GM21381 (cell line): ENCODE results near the gene CEPT1.
A peak's percentile ranks its signal among the peaks of the same experiment; 100 is the strongest.
"Not testable (repeated sequence)": the region's sequence is repeated elsewhere in the genome, so short reads cannot be mapped to it uniquely, and the experiment has no call there.

Source experiments
- ATAC-seq: cut with Tn5 transposase; IDR thresholded peaks from one replicate; pipeline ENCODE4 v1.9.1; 2021; ENCODE audit warnings: mild to moderate bottlenecking, moderate library complexity; ENCODE audit not compliant: unreplicated experiment

The CEPT1 gene

GRCh38 chr1:111208921-111209320 lies 68.9 kb downstream of the CEPT1 start:
- no peak for ATAC-seq

GRCh38 chr1:111209622-111210021 lies 69.6 kb downstream of the CEPT1 start:
- ATAC-seq: no peak

GRCh38 chr1:111211921-111212320 lies 71.9 kb downstream of the CEPT1 start:
- no peak for ATAC-seq

DNA sequence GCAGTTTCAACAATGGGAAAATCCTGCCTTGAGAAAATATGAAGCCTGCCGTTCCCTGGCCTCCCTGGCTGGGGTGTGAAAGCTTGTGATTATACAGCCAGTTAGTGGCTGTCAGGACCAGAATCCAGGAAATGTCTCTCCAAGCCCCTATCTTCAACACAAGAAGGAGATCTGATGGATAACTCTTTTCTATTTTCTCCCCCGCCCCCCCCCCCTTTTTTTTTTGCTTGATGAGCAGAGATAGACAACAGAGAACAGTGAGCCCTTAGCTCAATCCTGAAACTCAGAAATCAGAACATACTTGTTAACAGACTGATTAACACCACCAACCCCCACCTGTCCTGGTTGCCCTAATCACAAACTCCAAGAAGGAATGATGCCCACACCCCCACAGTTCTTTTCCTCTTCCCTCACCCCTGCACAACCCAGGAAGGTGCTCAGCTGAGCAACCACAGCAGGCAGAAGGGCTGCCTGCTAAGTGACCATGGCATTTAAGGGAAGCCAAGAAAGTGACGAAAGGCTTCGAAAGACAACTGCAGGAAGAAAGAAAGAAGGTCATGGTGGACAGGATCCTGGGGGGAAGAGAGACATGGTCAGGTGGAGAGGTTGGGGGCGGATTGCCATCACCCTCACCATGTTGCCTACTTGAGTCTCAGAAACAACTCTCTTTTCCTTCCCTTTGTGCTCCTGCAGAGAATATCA lies 72.8 kb downstream of the CEPT1 start:
- no peak for ATAC-seq

GRCh38 chr1:111213412-111213811 lies 73.4 kb downstream of the CEPT1 start:
- ATAC-seq: no peak

DNA sequence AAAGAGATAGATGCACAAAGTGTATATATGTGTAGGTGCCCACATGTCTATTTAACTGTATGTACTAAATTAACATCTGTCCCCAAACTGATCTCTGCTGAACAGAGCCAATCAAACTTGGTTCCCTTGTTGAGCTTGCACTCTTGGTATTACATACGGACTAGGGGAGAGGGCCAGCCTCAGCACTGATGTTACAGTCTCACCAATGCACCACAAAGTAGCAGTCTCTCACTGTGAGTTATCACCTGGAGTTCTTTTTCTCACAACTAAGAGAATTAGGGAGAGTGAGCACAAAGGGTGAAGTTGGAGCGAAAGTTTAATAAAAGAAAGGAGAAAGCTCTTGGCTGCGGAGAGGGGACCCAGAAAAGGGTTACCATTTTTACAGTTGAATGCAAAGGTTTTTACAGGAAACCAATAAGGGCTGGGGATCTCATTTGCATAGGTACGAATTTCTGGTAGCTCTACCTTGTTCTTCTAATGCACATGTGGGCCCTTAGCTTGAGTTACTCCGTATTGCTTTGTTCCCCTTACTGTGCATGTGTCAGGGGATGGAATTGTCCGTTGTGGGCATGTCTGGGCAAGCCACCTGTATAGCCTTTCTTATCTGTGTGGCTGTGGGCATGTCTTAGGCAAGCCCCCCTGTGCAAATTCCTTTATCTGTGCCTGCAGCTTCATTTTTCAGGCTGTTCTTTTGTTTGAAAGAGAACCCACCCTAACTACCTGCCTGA lies 74.2 kb downstream of the CEPT1 start:
- no peak for ATAC-seq

DNA sequence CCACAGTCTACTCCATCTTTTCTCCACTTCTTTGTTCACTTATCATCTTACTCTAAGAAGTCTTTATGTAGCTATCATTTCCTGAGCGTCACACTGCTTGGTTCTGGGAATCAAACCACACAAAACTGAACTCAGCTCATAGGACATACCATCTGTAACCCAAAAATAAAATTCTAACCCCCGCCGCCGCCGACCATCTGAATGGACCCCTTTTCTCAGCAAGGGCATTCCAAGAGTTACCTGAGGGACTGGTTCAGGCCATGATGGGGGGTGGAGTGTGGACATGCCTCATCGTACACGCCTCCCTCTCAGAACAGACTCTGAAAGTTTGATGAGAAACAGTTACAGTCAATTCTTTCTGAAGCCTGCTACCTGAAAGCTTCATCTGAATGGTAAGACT lies 74.9 kb downstream of the CEPT1 start:
- no peak for ATAC-seq

- ATAC-seq: not testable (repeated sequence)
These were observed 75.3 kb downstream of the CEPT1 start for GRCh38 chr1:111215285-111215684.

GRCh38 chr1:111216751-111217150 lies 76.7 kb downstream of the CEPT1 start:
- ATAC-seq: no peak

DNA sequence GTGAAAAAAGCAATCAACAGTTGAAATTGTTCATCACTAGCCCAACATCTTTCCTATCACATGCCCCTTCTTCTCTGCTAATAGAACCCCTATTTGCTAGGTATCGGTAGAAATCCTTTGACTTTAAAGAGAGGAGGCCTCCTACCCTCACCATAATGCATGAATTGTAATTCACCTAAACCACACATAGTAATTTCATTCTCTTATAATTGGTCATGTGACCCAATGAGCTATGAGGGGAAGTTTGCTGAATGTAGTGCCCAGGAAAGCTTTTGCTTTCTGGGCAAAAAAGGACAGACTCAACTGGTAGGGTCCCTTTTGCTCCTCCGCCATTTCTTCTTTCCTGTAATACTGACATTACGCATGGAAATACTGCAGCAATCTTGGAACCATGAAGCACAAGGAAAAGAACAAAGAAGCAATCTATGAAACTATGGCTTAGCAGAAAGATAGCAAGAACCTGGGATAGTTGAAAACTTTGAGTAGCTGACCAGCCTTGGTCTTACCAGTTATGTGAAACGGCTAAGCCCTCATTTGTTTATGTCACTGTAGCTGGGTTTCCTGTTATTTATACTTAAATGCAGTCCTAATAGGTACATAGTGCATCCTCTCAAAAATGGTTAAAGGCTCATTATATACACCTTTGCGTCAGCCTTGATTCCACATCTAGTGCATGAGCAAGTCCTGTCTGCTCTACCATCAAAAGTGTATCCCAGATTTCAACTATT lies 77.3 kb downstream of the CEPT1 start:
- no peak for ATAC-seq

DNA sequence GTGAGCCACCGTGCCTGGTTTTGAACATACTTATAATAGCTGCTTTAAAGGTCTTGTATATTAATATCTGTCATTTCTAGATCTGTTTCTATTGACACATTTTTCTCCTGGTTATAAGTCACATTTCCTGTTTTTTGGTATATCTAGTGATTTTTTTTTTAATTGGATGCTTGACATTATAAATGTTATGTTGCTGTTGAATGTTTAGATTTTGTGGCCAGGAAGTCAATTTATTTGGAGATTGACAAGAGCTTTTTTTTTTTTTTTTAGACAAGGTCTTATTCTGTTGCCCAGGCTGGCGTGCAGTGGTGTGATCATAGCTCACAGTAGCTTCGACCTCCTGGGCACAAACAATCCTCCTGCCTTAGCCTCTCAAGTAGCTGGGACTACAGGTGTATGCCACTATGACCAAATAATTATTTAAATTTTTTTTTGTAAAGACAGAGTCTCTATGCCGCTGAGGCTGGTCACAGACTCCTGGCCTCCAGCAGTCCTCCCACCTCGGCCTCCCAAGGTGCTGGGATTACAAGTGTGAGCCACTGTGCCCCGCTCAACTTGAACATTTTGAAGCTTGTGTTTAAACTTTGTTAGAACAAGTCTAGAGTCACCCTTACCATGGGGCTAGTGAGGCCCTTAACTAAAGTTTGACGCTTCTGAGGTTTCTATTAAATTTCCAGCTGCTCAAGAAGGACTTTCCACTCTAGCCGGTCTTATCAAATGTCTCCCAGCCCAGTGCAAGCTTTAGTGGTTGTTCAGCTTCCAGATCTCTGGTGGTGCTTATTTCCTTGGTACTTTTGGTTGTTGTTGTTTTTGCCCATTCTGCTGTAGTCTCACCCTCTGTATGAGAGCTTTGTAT lies 78.9 kb downstream of the CEPT1 start:
- ATAC-seq: no peak

GRCh38 chr1:111219557-111220286 lies 79.7 kb downstream of the CEPT1 start:
- peak; percentile 25 for ATAC-seq

GRCh38 chr1:111220302-111220890 lies 80.4 kb downstream of the CEPT1 start:
- no peak for ATAC-seq

DNA sequence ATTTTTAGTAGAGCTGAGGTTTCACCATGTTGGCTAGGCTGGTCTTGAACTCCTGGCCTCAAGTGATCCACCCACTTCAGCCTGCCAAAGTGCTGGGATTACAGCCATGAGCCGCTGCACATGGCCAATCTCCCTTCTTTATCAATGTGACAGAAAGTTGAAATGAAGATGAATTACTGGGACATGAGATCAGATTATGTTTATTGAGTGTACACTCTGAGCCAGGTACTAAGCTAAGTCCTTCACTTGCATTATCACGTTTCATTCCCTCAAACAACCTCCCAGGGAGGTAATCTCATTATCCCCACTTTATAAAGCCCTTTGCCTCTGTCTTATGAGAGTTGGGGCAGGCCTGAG lies 81.2 kb downstream of the CEPT1 start:
- no peak for ATAC-seq

- peak; percentile 56 for ATAC-seq
These were observed 81.7 kb downstream of the CEPT1 start for GRCh38 chr1:111221633-111222291.

DNA sequence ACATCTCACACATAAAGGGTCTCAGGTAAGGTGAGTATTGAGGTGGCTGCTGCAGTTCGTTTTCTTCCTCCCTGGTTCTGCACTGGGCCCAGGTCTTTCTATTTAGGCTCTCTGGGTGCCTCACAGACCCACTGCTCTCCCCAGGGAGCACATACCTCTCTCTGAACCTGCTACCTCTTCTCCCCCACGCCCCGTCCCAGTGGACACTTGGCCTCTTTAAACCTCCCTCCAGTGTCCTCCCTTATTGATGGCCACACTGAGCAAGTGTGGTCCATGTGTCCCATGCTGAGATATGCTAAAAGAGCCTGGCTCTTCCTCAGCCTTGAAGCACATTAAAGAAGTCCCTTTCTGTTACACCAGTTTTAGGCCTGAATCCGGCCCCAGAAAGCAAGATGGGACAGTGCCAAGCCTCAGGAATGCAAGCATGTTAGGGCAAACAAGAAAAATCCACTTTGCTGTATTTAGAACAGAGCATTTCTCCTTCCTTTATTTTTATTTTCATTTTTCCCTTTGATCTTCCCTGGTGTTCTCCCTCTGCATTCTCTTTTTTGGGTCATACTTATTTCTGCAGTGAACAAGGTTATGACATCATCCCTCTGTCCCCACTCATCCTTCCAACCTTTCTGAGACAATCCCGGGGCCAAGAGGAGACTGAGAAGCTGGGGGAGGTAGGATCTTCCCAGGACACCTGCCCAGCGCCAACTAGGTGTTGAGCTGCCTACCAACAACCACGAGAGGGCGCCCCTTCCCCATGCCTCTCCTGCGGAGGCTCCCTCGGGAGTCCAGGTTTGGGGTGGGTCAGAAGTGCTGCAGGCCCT lies 82.5 kb downstream of the CEPT1 start:
- peak; percentile 1 for ATAC-seq

- no peak for ATAC-seq
These were observed 83.2 kb downstream of the CEPT1 start for GRCh38 chr1:111223126-111223685.

- ATAC-seq: no peak
These were observed 85.1 kb downstream of the CEPT1 start for GRCh38 chr1:111225091-111225490.
